ENCODE results near the gene TTLL13.

DNA sequence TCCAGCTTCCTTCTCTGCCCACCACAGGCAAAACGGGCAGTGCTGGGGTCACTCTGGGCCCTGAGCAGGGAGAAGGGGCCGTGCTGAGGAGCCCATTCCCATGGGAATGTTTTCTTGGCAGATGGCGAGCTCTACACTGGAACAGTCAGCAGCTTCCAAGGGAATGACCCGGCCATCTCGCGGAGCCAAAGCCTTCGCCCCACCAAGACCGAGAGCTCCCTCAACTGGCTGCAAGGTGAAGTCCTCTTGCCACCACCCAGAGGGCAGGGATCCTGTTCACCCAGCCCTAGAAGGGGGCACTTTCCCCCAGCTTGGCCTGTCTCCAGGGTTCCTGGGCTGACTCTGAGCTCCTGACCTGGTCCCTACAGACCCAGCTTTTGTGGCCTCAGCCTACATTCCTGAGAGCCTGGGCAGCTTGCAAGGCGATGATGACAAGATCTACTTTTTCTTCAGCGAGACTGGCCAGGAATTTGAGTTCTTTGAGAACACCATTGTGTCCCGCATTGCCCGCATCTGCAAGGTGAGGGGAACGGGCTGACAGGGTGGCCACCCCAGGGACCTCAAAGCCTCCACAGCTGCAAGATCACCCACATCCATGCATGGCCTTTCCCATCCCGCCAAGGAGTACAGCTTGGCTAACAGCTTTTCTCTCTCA lies 28.0 kb upstream of the TTLL13 start:
- TF ChIP-seq, protein P1, sequence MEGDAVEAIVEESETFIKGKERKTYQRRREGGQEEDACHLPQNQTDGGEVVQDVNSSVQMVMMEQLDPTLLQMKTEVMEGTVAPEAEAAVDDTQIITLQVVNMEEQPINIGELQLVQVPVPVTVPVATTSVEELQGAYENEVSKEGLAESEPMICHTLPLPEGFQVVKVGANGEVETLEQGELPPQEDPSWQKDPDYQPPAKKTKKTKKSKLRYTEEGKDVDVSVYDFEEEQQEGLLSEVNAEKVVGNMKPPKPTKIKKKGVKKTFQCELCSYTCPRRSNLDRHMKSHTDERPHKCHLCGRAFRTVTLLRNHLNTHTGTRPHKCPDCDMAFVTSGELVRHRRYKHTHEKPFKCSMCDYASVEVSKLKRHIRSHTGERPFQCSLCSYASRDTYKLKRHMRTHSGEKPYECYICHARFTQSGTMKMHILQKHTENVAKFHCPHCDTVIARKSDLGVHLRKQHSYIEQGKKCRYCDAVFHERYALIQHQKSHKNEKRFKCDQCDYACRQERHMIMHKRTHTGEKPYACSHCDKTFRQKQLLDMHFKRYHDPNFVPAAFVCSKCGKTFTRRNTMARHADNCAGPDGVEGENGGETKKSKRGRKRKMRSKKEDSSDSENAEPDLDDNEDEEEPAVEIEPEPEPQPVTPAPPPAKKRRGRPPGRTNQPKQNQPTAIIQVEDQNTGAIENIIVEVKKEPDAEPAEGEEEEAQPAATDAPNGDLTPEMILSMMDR (IDR thresholded peaks at IDR 0.05), result peak; percentile 78
- no peak for TF ChIP-seq ZFX (IDR thresholded peaks at IDR 0.05; ENCODE audit: borderline replicate concordance)

All from 22Rv1 (cell line).